HG03159 (cell line): ENCODE measurements around the gene CATSPERD.

Source experiments
- ATAC-seq: cut with Tn5 transposase; IDR thresholded peaks from one replicate; pipeline ENCODE4 v1.9.1; 2021; ENCODE audit warnings: mild to moderate bottlenecking, moderate library complexity; ENCODE audit not compliant: unreplicated experiment

CATSPERD gene

DNA sequence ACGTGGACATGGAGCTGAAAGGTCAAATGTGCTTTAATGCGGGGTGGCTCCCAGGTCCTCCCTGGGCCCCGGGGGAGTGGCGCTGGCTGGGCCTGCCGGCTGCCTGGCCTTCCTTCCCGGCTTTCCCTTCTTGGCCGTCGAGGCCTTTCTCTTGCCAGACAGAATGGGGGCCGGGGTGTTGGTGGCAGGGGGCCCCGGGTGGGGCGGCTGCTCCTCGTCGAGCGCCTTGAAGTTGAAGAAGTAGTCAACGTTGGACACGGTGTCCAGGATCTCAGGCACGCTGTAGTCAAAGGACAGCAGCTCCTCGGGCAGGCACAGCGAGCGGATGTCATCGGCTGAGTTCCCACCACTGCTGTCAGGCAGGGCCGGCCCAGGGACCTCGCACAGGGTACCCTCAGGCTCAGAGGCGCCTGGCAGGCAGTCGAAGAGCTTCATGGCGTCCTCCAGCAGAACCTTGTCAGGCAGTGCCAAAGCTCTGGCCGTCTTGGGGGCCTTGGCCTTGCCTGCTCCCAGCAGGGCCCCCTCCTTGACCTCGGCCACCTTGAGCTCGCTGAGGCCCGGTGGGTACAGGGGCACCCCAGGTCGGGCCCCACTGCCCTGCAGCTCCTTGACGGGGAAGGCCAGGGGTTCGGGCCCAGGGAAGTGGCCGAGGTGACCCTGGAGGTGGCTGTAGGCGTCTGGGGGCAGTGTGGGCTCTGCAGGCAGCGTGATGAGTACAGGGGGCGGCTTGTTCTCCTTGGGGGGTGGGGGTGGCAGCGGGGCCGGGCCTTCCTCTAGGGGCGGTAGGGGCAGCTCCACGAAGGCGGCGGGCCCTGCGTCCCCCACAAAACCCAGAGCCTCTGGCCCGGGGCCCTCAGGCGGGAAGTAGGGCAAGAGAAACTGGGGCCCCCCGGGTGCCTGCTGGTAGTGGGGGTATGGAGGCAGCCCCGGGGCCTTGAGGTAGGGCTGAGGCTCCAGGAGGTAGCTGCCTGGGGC lies 62.8 kb downstream of the CATSPERD start:
- no peak for ATAC-seq

- no peak for ATAC-seq
Measured at GRCh38 chr19:5784581-5785147, 64.2 kb downstream of the CATSPERD start, which contains the start of gene PRR22. Gene PRR22 (minus strand): TSS chr19:5784746. CDS start chr19:5784660, 86 bp downstream.

DNA sequence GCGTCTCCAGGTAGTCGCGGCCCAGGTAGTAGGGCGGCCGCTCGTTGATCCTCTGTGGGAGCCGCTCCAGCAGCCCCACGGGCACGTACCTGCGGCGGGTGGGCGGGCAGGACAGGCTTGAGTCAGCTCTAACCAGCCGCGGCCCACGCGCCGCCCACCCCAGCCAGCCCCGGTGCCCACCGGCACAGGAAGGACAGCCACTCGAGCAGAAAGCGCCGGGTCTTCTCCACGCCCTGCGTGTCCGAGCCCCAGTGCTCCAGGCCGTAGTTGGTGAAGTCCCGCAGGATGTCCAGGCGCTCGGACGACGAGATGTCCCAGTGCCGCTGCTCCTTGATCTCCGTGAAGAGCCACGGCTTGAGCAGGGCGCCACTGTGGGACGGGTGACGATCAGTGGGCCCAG lies 65.0 kb downstream of the CATSPERD start:
- ATAC-seq: no peak

GRCh38 chr19:5786593-5787408 lies 66.4 kb downstream of the CATSPERD start:
- no peak for ATAC-seq

GRCh38 chr19:5787409-5788182 lies 67.2 kb downstream of the CATSPERD start:
- ATAC-seq: no peak

DNA sequence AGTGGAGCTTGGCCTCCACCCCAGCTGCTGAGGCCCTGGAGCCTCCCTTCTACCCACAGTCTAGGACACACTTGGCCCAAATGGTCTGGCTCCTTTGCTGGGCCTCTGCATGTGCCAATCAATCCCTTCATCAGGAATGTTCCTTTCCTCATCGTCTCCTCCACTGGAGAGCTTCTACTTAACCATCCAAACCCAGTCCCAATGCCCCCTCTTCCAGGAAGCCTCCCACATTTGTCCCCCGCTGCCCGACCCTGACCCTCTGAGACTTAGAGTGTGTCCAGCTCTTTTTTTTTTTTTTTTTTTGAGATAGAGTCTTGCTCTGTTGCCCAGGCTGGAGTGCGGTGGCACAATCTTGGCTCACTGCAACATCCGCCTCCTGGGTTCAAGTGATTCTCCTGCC lies 68.0 kb downstream of the CATSPERD start:
- no peak for ATAC-seq

GRCh38 chr19:5789351-5789761 lies 68.9 kb downstream of the CATSPERD start:
- no peak for ATAC-seq

DNA sequence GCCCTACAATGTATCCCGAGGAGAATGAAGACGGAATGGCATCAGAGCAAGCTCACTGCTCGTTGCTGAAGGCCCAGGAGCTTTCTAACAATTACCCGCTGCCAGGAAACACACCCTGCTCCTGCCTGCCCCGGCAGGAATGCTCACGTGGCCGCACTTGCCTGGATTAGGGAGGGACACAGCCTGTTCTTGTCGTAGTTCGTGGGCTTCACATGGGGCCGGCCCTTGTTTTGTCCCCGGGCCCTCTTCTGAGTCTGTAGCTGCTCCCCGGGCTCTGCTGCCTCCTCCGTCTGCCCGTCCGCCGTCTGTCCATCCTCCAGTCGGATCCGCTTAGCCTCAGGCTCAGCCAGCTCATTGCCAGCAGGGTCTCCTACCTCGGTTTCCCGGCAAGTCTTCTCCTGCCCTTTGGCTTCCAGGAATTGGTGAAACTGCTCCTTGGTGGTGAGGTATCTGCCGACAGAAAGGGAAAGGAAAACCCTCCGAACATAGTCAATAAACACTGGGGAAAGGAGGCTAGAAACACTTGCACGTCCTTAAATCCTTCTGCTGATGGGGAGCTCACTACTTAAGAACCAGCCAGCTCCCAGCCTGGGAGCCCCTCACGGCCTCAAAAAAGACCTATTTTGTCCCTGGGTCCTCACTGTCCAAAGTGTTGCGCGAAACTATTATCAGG lies 69.6 kb downstream of the CATSPERD start:
- ATAC-seq: no peak

DNA sequence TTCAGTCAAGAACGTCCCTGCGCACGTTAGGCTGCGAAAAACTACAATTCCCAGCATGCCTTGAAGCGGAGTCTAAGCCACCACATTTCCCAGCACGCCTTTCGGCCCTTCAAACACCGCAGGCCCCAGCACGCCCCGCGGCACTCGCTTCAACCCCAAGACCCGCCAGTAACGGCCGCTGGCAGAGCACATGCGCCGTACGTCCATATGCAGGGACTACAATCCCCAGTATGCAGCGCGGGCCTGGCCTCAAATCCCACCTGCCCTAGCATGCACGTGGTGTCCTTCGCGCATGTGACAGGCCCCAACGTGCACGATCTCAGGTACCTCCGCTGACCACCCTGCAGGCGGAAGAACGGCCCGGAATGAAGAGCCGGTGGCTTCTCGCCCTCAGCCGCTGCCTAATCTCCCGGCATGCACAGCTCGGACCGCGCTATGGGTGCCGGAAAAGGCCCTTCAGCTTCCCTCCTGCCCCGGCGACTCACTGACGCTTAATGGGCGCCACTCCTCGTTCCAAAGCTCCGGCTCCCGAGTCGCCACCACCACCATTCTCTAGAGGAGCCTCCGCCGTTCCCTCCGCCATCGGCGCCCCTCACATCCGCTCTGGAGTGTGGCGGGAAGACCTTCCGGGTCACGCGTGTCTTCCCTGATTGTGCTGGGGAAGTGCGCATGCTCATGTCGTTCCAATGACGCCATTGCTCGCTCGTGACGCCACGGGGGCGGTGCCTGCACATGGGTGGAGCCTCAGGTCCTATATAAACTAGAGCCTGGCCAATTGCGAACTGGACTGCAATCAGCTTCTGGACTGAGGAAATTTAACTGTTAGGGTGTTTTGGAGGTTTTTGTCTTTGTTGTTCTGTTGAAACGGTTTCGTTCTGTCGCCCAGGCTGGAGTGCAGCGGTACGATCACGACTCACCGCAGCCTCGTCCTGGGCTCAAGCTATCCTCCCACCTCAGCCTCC lies 70.4 kb downstream of the CATSPERD start, which contains the start of gene DUS3L:
Gene DUS3L (minus strand): TSS at position 605 of the 962 bp plus-strand sequence. CDS start 22 bp downstream, at position 583.
- ATAC-seq: peak; percentile 86

GRCh38 chr19:5792224-5792623 lies 71.8 kb downstream of the CATSPERD start:
- ATAC-seq: no peak

GRCh38 chr19:5793188-5793587 lies 72.8 kb downstream of the CATSPERD start:
- no peak for ATAC-seq

DNA sequence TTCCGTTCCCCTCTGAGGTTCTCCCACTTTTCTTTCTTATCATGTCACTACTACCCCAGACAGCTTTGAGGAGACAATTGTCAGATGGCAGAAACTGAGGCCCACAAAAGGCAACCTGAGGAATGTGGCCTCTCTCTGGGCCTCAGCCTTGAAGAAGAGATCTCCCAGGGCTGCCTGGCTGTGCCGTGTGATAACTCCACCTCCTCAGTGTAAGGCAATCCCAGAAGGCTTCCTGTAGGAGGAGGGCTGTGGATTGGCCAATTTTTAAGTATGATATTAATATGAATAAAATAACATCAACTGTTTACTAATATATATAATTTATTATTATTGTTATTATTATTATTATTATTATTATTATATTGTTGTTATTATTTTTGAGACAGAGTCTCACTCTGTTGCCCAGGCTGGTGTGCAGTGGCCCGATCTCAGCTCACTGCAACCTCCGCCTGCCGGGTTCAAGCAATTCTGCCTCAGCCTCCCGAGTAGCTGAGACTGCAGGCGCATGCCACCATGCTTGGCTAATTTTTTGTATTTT lies 75.0 kb downstream of the CATSPERD start:
- no peak for ATAC-seq

- no peak for ATAC-seq
Measured at GRCh38 chr19:5798244-5798643, 77.8 kb downstream of the CATSPERD start.

GRCh38 chr19:5799247-5800241 lies 79.1 kb downstream of the CATSPERD start:
- ATAC-seq: no peak

- ATAC-seq: no peak
Measured at GRCh38 chr19:5800361-5801270, 80.2 kb downstream of the CATSPERD start.
